Measurements from ENCODE around the gene SPACA6.
"Not testable (repeated sequence)": the region's sequence is repeated elsewhere in the genome, so short reads cannot be mapped to it uniquely, and the experiment has no call there.

SPACA6 gene, protein sequence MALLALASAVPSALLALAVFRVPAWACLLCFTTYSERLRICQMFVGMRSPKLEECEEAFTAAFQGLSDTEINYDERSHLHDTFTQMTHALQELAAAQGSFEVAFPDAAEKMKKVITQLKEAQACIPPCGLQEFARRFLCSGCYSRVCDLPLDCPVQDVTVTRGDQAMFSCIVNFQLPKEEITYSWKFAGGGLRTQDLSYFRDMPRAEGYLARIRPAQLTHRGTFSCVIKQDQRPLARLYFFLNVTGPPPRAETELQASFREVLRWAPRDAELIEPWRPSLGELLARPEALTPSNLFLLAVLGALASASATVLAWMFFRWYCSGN

DNA sequence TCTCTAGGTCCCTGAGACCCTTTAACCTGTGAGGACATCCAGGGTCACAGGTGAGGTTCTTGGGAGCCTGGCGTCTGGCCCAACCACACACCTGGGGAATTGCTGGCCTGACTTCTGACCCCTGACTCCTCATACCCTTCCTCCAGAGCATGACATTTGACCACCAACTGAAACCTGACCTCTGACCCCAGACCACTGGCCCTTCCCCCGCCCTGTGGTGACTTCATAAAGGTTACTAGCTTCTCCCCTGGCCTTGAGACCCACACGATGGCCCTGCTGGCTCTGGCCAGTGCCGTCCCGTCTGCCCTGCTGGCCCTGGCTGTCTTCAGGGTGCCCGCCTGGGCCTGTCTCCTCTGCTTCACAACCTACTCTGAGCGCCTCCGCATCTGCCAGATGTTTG is at the start of gene SPACA6:
SPACA6 (plus strand) TSS at position 71 of the 400 bp plus-strand sequence; CDS start at position 268, 197 bp downstream.
- H3K27me3 ChIP-seq (ENCODE audit: control insufficient read depth in 1 of 2, insufficient read depth in 2 of 2, low read length in 2 of 2) = peaks cover 5 to 13% of the 10 kb centered on the region in 2 donors
- H3K4me3 ChIP-seq (ENCODE audit: low read depth in 1 of 2, low read length in 2 of 2) = no peak within 1 kb of the TSS
- H3K9me3 ChIP-seq (ENCODE audit: control insufficient read depth in 1 of 2, low read length in 2 of 2) = no peaks in the 10 kb centered on the region
- no peak within 1 kb of the TSS for H3K27ac ChIP-seq (ENCODE audit: low read depth, low read length)
- peaks cover 0 to 9% of the 10 kb centered on the region in 2 donors for H3K4me1 ChIP-seq (ENCODE audit: control insufficient read depth in 1 of 2, insufficient read depth in 2 of 2, low read length in 2 of 2)
- H3K36me3 ChIP-seq (ENCODE audit: control insufficient read depth in 1 of 2, insufficient read depth in 2 of 2, low read length in 2 of 2) = peaks cover 6 to 15% of the 10 kb centered on the region in 2 donors
- H3K9ac ChIP-seq (ENCODE audit: low read depth in 1 of 2, low read length in 2 of 2) = no peak within 1 kb of the TSS

DNA sequence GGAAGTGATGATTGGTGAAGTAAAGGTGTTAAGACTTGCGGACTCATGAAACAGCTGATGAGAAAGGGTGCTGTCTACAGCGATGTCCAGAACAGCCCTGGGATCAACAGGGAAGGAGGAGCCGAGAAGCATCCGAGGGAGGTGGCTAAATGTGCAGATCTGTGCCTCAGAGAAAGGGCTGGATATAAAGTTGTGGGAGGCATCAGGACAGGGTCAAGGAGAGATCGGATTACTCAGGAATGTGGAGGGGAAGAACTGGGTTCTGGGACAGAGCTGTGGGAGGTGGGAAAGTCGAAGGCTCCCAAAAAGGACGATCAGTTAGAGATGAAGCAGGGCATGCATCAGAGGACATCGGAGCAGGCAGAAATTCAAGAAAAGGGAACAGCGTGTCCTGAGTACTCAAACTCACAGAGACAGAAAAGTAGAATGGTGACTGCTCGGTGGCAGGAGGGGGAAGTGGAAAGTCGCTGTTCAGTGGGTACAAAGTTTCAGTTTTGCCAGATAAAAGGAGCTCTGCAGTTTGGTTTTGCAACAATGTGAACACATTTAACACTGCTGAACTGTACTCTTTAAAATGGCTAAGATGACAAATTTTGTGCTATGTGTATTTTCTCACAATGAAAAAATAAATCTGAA is 48.4 kb upstream of the SPACA6 start:
- H3K4me1 ChIP-seq (ENCODE audit: control insufficient read depth in 1 of 2, insufficient read depth in 2 of 2, low read length in 2 of 2) = no peaks in the 10 kb centered on the region
- H3K4me3 ChIP-seq (ENCODE audit: low read depth in 1 of 2, low read length in 2 of 2) = no peak overlapping the region
- H3K27ac ChIP-seq (ENCODE audit: low read depth, low read length) = no peak overlapping the region
- H3K27me3 ChIP-seq (ENCODE audit: control insufficient read depth in 1 of 2, insufficient read depth in 2 of 2, low read length in 2 of 2) = no peaks in the 10 kb centered on the region
- H3K9me3 ChIP-seq (ENCODE audit: control insufficient read depth in 1 of 2, low read length in 2 of 2) = no peaks in the 10 kb centered on the region
- H3K9ac ChIP-seq (ENCODE audit: low read depth in 1 of 2, low read length in 2 of 2) = no peak overlapping the region
- no peaks in the 10 kb centered on the region for H3K36me3 ChIP-seq (ENCODE audit: control insufficient read depth in 1 of 2, insufficient read depth in 2 of 2, low read length in 2 of 2)

DNA sequence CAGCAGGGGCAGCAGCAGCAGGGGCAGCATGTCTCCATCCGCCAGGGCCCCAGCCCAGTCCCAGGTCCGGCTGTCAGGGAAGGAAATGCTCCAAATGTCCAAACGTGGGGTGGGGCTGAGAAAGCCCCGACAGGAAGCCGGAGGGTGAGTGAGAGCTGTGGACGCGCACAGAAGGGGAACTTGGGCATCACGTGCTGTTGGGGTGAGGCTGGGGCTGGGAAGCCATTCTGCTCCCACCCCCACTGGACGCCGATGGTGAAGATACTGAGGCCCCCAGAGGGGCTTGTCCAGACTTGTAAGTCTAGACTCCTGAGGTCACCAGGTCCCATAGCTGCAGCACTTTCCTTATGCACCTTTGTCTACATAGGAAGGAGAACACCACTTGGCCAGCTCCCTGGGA is 46.4 kb upstream of the SPACA6 start, which contains the start of gene SIGLEC14:
SIGLEC14 (minus strand) TSS at position 96 of the 400 bp plus-strand sequence; CDS start at position 30, 66 bp downstream.
- not testable (repeated sequence) for H3K4me1 ChIP-seq (ENCODE audit: control insufficient read depth in 1 of 2, insufficient read depth in 2 of 2, low read length in 2 of 2); H3K4me3 ChIP-seq (ENCODE audit: low read depth in 1 of 2, low read length in 2 of 2); H3K27ac ChIP-seq (ENCODE audit: low read depth, low read length); H3K27me3 ChIP-seq (ENCODE audit: control insufficient read depth in 1 of 2, insufficient read depth in 2 of 2, low read length in 2 of 2); H3K9ac ChIP-seq (ENCODE audit: low read depth in 1 of 2, low read length in 2 of 2); H3K36me3 ChIP-seq (ENCODE audit: control insufficient read depth in 1 of 2, insufficient read depth in 2 of 2, low read length in 2 of 2); H3K9me3 ChIP-seq (ENCODE audit: control insufficient read depth in 1 of 2, low read length in 2 of 2)

DNA sequence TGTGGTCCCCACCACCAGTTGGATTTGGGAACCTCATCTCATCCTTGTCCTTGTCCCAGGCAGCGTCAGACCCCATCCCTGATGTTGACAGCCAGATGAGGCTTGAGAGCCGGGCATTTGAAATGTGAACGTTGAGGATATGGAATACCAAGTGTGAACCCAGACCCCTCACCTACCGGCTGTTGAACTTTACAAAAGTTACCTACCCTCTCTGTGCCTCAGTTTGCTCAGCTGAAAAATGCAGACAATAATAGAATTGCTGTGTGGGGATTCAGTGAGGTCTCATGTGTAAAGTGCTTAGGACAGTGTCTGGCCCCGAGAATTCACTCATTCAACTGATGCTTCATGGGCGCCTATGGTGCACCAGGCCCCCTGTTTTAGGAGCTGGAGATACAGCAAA is 45.8 kb upstream of the SPACA6 start:
- Histone ChIP-seq H3K27me3 (ENCODE audit: control insufficient read depth in 1 of 2, insufficient read depth in 2 of 2, low read length in 2 of 2) (no peaks in the 10 kb centered on the region), H3K27ac (ENCODE audit: low read depth, low read length) (no peak overlapping the region), H3K36me3 (ENCODE audit: control insufficient read depth in 1 of 2, insufficient read depth in 2 of 2, low read length in 2 of 2) (no peaks in the 10 kb centered on the region), H3K4me1 (ENCODE audit: control insufficient read depth in 1 of 2, insufficient read depth in 2 of 2, low read length in 2 of 2) (no peaks in the 10 kb centered on the region), H3K4me3 (ENCODE audit: low read depth in 1 of 2, low read length in 2 of 2) (no peak overlapping the region), H3K9me3 (ENCODE audit: control insufficient read depth in 1 of 2, low read length in 2 of 2) (no peaks in the 10 kb centered on the region), H3K9ac (ENCODE audit: low read depth in 1 of 2, low read length in 2 of 2) (no peak overlapping the region)

DNA sequence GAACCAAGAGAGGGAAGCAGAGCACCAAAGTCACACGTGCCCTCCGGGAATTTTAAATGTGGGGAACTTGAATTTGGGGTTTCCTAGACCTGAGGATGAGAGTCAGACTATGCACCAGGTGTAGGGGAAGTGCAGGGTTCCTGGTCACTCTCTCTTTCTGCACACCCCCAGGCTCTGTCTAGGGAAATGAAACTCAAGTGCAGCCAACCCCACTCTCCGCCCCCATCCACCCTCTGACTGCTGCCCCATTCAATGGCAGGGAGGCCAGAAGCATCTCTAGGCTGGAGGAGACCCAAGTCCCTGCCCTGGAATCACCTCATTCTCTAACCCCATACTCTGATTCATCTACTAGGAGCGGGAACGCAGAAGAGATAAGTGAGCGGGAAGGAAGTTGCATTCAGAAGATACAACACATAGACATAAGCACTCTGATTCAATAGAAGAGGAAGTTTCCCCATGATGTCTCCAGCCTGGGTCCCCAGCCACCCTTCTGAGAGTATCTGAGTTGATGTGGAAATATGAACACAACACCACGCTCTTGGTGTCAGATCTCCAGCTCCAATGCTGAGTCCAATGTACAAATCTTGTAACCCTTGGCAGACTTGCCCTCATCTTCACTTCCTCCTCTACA is 41.8 kb upstream of the SPACA6 start:
- H3K27ac ChIP-seq (ENCODE audit: low read depth, low read length) = no peak overlapping the region
- no peak overlapping the region for H3K4me3 ChIP-seq (ENCODE audit: low read depth in 1 of 2, low read length in 2 of 2)
- no peaks in the 10 kb centered on the region for H3K9me3 ChIP-seq (ENCODE audit: control insufficient read depth in 1 of 2, low read length in 2 of 2)
- no peaks in the 10 kb centered on the region for H3K27me3 ChIP-seq (ENCODE audit: control insufficient read depth in 1 of 2, insufficient read depth in 2 of 2, low read length in 2 of 2)
- no peaks in the 10 kb centered on the region for H3K4me1 ChIP-seq (ENCODE audit: control insufficient read depth in 1 of 2, insufficient read depth in 2 of 2, low read length in 2 of 2)
- H3K9ac ChIP-seq (ENCODE audit: low read depth in 1 of 2, low read length in 2 of 2) = no peak overlapping the region
- H3K36me3 ChIP-seq (ENCODE audit: control insufficient read depth in 1 of 2, insufficient read depth in 2 of 2, low read length in 2 of 2) = no peaks in the 10 kb centered on the region

- Histone ChIP-seq H3K9ac (ENCODE audit: low read depth in 1 of 2, low read length in 2 of 2) (no peak overlapping the region), H3K4me3 (ENCODE audit: low read depth in 1 of 2, low read length in 2 of 2) (no peak overlapping the region), H3K4me1 (ENCODE audit: control insufficient read depth in 1 of 2, insufficient read depth in 2 of 2, low read length in 2 of 2) (no peaks in the 10 kb centered on the region), H3K9me3 (ENCODE audit: control insufficient read depth in 1 of 2, low read length in 2 of 2) (no peaks in the 10 kb centered on the region), H3K27ac (ENCODE audit: low read depth, low read length) (no peak overlapping the region), H3K36me3 (ENCODE audit: control insufficient read depth in 1 of 2, insufficient read depth in 2 of 2, low read length in 2 of 2) (no peaks in the 10 kb centered on the region), H3K27me3 (ENCODE audit: control insufficient read depth in 1 of 2, insufficient read depth in 2 of 2, low read length in 2 of 2) (no peaks in the 10 kb centered on the region)
Observed at GRCh38 chr19:51652266-51652665, 40.9 kb upstream of the SPACA6 start.

- Histone ChIP-seq H3K9ac (ENCODE audit: low read depth in 1 of 2, low read length in 2 of 2) (no peak overlapping the region), H3K4me3 (ENCODE audit: low read depth in 1 of 2, low read length in 2 of 2) (no peak overlapping the region), H3K9me3 (ENCODE audit: control insufficient read depth in 1 of 2, low read length in 2 of 2) (no peaks in the 10 kb centered on the region), H3K27me3 (ENCODE audit: control insufficient read depth in 1 of 2, insufficient read depth in 2 of 2, low read length in 2 of 2) (no peaks in the 10 kb centered on the region), H3K4me1 (ENCODE audit: control insufficient read depth in 1 of 2, insufficient read depth in 2 of 2, low read length in 2 of 2) (no peaks in the 10 kb centered on the region), H3K27ac (ENCODE audit: low read depth, low read length) (no peak overlapping the region), H3K36me3 (ENCODE audit: control insufficient read depth in 1 of 2, insufficient read depth in 2 of 2, low read length in 2 of 2) (no peaks in the 10 kb centered on the region)
Observed at GRCh38 chr19:51653162-51653561, 40.0 kb upstream of the SPACA6 start.

DNA sequence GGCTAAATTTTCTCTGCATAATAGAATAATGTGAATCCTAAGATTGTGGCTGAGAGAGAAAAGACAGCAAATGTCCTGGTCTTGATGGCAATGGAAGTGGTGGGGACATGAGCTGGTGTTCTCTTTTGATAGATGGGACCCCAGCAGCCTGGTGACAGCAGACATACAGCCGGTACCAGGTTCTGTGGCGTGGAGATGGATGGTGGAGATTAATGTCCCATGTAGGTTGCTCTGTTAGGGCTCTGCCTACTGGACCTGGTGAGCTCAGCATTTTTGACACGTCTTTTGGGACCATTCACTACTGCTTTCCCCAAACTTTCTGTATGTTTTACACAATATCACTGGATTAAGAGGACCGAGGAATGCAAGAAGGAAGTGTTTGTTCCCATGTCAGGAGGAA is 38.3 kb upstream of the SPACA6 start:
- Histone ChIP-seq H3K9ac (ENCODE audit: low read depth in 1 of 2, low read length in 2 of 2) (no peak overlapping the region), H3K36me3 (ENCODE audit: control insufficient read depth in 1 of 2, insufficient read depth in 2 of 2, low read length in 2 of 2) (no peaks in the 10 kb centered on the region), H3K27me3 (ENCODE audit: control insufficient read depth in 1 of 2, insufficient read depth in 2 of 2, low read length in 2 of 2) (no peaks in the 10 kb centered on the region), H3K4me1 (ENCODE audit: control insufficient read depth in 1 of 2, insufficient read depth in 2 of 2, low read length in 2 of 2) (no peaks in the 10 kb centered on the region), H3K27ac (ENCODE audit: low read depth, low read length) (no peak overlapping the region), H3K9me3 (ENCODE audit: control insufficient read depth in 1 of 2, low read length in 2 of 2) (no peaks in the 10 kb centered on the region), H3K4me3 (ENCODE audit: low read depth in 1 of 2, low read length in 2 of 2) (no peak overlapping the region)

DNA sequence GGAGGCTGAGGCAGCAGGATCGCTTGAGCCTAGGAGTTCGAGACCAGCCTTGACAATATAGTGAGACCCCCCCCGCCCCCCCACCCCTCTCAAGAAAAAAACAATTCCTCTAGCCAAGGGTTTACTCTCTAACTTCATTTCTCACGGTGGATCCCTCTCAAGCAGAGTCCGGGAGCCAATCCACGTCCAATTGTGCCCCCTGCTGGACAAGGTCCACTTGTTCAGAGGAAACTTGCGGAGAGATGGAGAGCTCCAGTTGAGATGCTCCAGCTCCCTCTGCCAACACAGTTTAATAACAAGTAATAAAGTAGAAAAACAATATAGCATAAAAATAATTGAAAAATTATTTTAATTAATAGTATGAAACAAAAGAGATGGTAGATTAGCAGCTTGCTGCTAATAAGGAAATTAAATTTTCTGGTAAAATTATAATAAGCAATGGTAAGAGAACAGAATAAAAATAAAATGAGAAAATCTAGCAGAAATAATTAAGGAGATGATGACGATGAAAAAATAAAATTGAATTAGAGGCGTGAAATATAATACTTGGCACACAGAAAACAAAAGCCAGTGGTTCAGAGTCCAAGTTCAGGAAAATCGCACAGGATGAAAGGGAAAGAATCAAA is 32.0 kb upstream of the SPACA6 start:
- Histone ChIP-seq H3K4me3 (ENCODE audit: low read depth in 1 of 2, low read length in 2 of 2) (no peak overlapping the region), H3K27me3 (ENCODE audit: control insufficient read depth in 1 of 2, insufficient read depth in 2 of 2, low read length in 2 of 2) (peaks cover 0 to 2% of the 10 kb centered on the region in 2 donors), H3K9me3 (ENCODE audit: control insufficient read depth in 1 of 2, low read length in 2 of 2) (no peaks in the 10 kb centered on the region), H3K36me3 (ENCODE audit: control insufficient read depth in 1 of 2, insufficient read depth in 2 of 2, low read length in 2 of 2) (no peaks in the 10 kb centered on the region), H3K27ac (ENCODE audit: low read depth, low read length) (no peak overlapping the region), H3K9ac (ENCODE audit: low read depth in 1 of 2, low read length in 2 of 2) (no peak overlapping the region), H3K4me1 (ENCODE audit: control insufficient read depth in 1 of 2, insufficient read depth in 2 of 2, low read length in 2 of 2) (no peaks in the 10 kb centered on the region)

DNA sequence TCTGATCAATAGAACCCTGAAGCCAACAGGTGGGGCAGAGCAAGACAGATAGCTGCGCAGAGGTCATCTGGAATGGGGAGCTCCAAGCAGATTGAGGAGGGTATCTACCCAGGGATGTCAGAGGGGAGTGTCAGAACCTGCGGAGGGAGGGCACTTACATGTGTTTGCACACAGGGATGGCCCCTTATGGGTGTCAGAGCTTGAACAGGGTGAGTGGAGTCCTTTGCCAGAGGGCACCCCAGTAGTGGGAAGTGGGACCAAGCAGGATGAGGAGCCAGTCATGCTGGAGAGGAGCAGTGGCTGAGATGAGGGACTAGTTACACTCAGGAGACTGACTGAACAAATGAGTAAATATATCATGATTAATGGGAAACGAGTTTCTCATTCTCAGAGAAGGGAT is 29.5 kb upstream of the SPACA6 start:
- Histone ChIP-seq H3K9me3 (ENCODE audit: control insufficient read depth in 1 of 2, low read length in 2 of 2) (no peaks in the 10 kb centered on the region), H3K4me3 (ENCODE audit: low read depth in 1 of 2, low read length in 2 of 2) (no peak overlapping the region), H3K4me1 (ENCODE audit: control insufficient read depth in 1 of 2, insufficient read depth in 2 of 2, low read length in 2 of 2) (no peaks in the 10 kb centered on the region), H3K9ac (ENCODE audit: low read depth in 1 of 2, low read length in 2 of 2) (no peak overlapping the region), H3K27me3 (ENCODE audit: control insufficient read depth in 1 of 2, insufficient read depth in 2 of 2, low read length in 2 of 2) (peaks cover 0 to 2% of the 10 kb centered on the region in 2 donors), H3K27ac (ENCODE audit: low read depth, low read length) (no peak overlapping the region), H3K36me3 (ENCODE audit: control insufficient read depth in 1 of 2, insufficient read depth in 2 of 2, low read length in 2 of 2) (no peaks in the 10 kb centered on the region)
